ENCODE results near the gene MMP25. TPM values are rescaled to one million over a fixed set of nuclear protein-coding genes. Genes with fewer than 3 reads are reported as not detected.

MMP25 gene
- polyA plus RNA-seq, 1 donor (not counting 4 experiments of a cell fraction or from before 2014, with no cell fraction given) = 0.09 TPM

- dilution Hi-C loops (cut with MboI; ENCODE audit: extremely low pct_ligation_motif_present, low sequenced_read_pairs) = no loop called here
- no peak overlapping the region for H2AFZ ChIP-seq (ENCODE audit: control insufficient read depth, low read length)
- no peaks in the 10 kb centered on the region for H3K9me1 ChIP-seq (ENCODE audit: control insufficient read depth, extremely low read depth, insufficient read depth, low read length)
- H3K4me3 ChIP-seq (ENCODE audit: control insufficient read depth in 2 of 3, extremely low read depth in 1 of 3, insufficient read depth in 2 of 3, low read depth in 1 of 3, low read length in 3 of 3) = no peak overlapping the region
- no peaks in the 10 kb centered on the region for H3K36me3 ChIP-seq (ENCODE audit: control insufficient read depth in 2 of 2, extremely low read depth in 1 of 2, insufficient read depth in 2 of 2, low read length in 2 of 2)
- H3K4me1 ChIP-seq (ENCODE audit: control insufficient read depth, extremely low read depth, insufficient read depth, low read length) = peaks cover under 1% of the 10 kb centered on the region
- no peaks in the 10 kb centered on the region for H3K9me3 ChIP-seq (ENCODE audit: control insufficient read depth, low read depth, low read length)
- H3K27me3 ChIP-seq (ENCODE audit: control insufficient read depth, extremely low read depth, insufficient read depth, low read length) = no peaks in the 10 kb centered on the region
- FAIRE-seq (no peak), DNase-seq (ENCODE audit: low read depth, low spot score) (no peak)
- no peak overlapping the region for H3K9ac ChIP-seq (ENCODE audit: control insufficient read depth, extremely low read depth, insufficient read depth, low read length)
- no peak for TF ChIP-seq EZH2 (IDR thresholded peaks at IDR 0.05; ENCODE audit: low read length)
- TF ChIP-seq CTCF (optimal IDR thresholded peaks at IDR 0.05 in 1 of 3, IDR thresholded peaks at IDR 0.05 in 1 of 3, conservative IDR thresholded peaks at IDR 0.05 in 1 of 3; ENCODE audit: extremely low read depth in 1 of 3, insufficient read depth in 2 of 3, low read length in 3 of 3) = peak; percentile 58 to 71 (median 60)
- no peak overlapping the region for H3K4me2 ChIP-seq (ENCODE audit: control insufficient read depth, extremely low read depth, insufficient read depth, low read depth, low read length)
- no peaks in the 10 kb centered on the region for H4K20me1 ChIP-seq (ENCODE audit: control insufficient read depth, extremely low read depth, insufficient read depth, low read length)
- H3K79me2 ChIP-seq (ENCODE audit: control insufficient read depth, insufficient read depth, low read length) = no peaks in the 10 kb centered on the region
- no peak overlapping the region for H3K27ac ChIP-seq (ENCODE audit: control insufficient read depth, insufficient read depth, low read length)
Observed at GRCh38 chr16:3094289-3095027, 48.1 kb downstream of the MMP25 start.

GRCh38 chr16:3095869-3096268, 49.5 kb downstream of the MMP25 start:
- Histone ChIP-seq H3K36me3 (ENCODE audit: control insufficient read depth in 2 of 2, extremely low read depth in 1 of 2, insufficient read depth in 2 of 2, low read length in 2 of 2) (no peaks in the 10 kb centered on the region), H3K27ac (ENCODE audit: control insufficient read depth, insufficient read depth, low read length) (no peak overlapping the region), H3K4me1 (ENCODE audit: control insufficient read depth, extremely low read depth, insufficient read depth, low read length) (peaks cover 10% of the 10 kb centered on the region), H3K9me1 (ENCODE audit: control insufficient read depth, extremely low read depth, insufficient read depth, low read length) (no peaks in the 10 kb centered on the region), H3K9ac (ENCODE audit: control insufficient read depth, extremely low read depth, insufficient read depth, low read length) (no peak overlapping the region), H2AFZ (ENCODE audit: control insufficient read depth, low read length) (no peak overlapping the region), H3K4me3 (ENCODE audit: control insufficient read depth in 2 of 3, extremely low read depth in 1 of 3, insufficient read depth in 2 of 3, low read depth in 1 of 3, low read length in 3 of 3) (no peak overlapping the region), H3K4me2 (ENCODE audit: control insufficient read depth, extremely low read depth, insufficient read depth, low read depth, low read length) (no peak overlapping the region), H3K9me3 (ENCODE audit: control insufficient read depth, low read depth, low read length) (no peaks in the 10 kb centered on the region), H3K79me2 (ENCODE audit: control insufficient read depth, insufficient read depth, low read length) (no peaks in the 10 kb centered on the region), H4K20me1 (ENCODE audit: control insufficient read depth, extremely low read depth, insufficient read depth, low read length) (no peaks in the 10 kb centered on the region), H3K27me3 (ENCODE audit: control insufficient read depth, extremely low read depth, insufficient read depth, low read length) (no peaks in the 10 kb centered on the region)
- FAIRE-seq = no peak
- dilution Hi-C loops (cut with MboI; ENCODE audit: extremely low pct_ligation_motif_present, low sequenced_read_pairs) = no loop called here
- TF ChIP-seq EZH2 (IDR thresholded peaks at IDR 0.05; ENCODE audit: low read length) = no peak
- peak; percentile 23 to 38 (median 24) for TF ChIP-seq CTCF (optimal IDR thresholded peaks at IDR 0.05 in 1 of 3, IDR thresholded peaks at IDR 0.05 in 1 of 3, conservative IDR thresholded peaks at IDR 0.05 in 1 of 3; ENCODE audit: extremely low read depth in 1 of 3, insufficient read depth in 2 of 3, low read length in 3 of 3)
- no peak for DNase-seq (ENCODE audit: low read depth, low spot score)

Data from keratinocyte (primary cell).